Measurements from ENCODE around the gene CAPN7.

The CAPN7 gene

DNA sequence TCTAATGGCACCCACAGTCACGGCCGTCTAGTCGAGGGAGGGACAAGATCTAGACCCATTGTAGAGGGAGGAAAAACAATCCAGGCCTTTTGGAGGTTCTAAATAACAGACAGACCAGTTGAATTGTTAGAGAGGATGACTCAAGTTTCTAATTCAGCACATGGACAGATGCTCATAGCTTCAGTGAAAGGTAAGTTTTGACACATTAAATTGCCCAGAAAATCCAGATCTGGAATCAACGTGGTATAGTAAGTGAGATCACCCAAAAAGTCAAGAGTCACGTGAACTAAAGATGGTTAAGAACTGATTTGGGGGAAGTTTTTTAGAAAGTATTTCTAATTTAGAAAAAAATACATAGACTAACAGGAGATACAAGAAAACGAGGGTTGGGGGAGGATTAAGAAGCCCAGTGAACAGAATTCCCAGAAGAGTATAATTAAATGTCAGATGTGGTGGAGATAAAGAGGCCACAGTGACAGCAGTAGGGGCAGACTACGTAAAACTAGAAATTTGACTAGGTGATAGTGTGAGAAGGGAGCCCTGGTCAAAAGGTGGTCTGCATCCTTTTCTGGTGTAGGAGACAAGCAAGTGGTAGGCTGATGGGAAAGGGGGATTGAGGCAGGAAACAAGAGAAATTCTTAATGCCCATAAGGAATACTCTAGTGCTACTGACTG lies 47.1 kb downstream of the CAPN7 start:
- DNase-seq, result no peak
- Histone ChIP-seq H4K20me1 (ENCODE audit: insufficient read depth, low read length) (no peaks in the 10 kb centered on the region), H3K9me3 (replicated peaks; ENCODE audit: insufficient read depth, low read length) (no peaks in the 10 kb centered on the region), H3F3A (ENCODE audit: insufficient read depth, low read length) (no peaks in the 10 kb centered on the region), H3K9ac (ENCODE audit: low read length) (no peak overlapping the region), H3K27me3 (replicated peaks; ENCODE audit: insufficient read depth, low read length) (no peaks in the 10 kb centered on the region), H3K9me2 (replicated peaks; ENCODE audit: insufficient read depth, low read length) (no peaks in the 10 kb centered on the region), H3K79me2 (ENCODE audit: low read length) (no peaks in the 10 kb centered on the region), H3K4me1 (ENCODE audit: low read length) (no peaks in the 10 kb centered on the region), H2AFZ (ENCODE audit: low read length) (no peak overlapping the region), H3K27ac (ENCODE audit: low read length) (no peak overlapping the region), H3K4me3 (ENCODE audit: low read length) (no peak overlapping the region), H3K4me2 (ENCODE audit: low read depth, low read length) (no peak overlapping the region), H3K36me3 (replicated peaks; ENCODE audit: insufficient read depth, low read length) (peaks cover 10% of the 10 kb centered on the region)
- TF ChIP-seq, protein P1, sequence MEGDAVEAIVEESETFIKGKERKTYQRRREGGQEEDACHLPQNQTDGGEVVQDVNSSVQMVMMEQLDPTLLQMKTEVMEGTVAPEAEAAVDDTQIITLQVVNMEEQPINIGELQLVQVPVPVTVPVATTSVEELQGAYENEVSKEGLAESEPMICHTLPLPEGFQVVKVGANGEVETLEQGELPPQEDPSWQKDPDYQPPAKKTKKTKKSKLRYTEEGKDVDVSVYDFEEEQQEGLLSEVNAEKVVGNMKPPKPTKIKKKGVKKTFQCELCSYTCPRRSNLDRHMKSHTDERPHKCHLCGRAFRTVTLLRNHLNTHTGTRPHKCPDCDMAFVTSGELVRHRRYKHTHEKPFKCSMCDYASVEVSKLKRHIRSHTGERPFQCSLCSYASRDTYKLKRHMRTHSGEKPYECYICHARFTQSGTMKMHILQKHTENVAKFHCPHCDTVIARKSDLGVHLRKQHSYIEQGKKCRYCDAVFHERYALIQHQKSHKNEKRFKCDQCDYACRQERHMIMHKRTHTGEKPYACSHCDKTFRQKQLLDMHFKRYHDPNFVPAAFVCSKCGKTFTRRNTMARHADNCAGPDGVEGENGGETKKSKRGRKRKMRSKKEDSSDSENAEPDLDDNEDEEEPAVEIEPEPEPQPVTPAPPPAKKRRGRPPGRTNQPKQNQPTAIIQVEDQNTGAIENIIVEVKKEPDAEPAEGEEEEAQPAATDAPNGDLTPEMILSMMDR (IDR thresholded peaks at IDR 0.05; ENCODE audit: low read length), result no peak
- TF ChIP-seq EZH2phosphoT487 (IDR thresholded peaks at IDR 0.05; ENCODE audit: low read length), result no peak
- no peak for TF ChIP-seq EZH2 (optimal IDR thresholded peaks at IDR 0.05; ENCODE audit: low read depth, low read length)

DNA sequence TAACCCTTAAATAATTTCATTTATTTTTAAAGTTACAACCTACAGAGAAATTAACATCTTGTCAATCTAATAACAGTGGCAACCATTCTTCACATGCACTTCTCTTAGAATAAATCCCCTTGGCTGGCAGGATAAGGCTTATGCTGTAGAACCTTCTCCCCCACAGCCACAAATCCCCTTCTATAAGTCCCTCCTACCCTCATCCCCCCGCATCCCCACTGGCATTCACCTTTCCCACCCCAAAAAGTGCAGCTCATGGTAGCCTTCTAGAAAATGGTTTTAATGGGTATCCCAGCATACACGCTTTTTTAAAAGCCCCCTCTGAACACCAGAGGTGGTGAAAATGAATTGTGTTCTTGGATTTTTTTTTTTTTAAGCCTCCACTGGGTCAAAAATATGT lies 49.2 kb downstream of the CAPN7 start:
- Histone ChIP-seq H3F3A (ENCODE audit: insufficient read depth, low read length) (no peaks in the 10 kb centered on the region), H3K36me3 (replicated peaks; ENCODE audit: insufficient read depth, low read length) (peaks cover 10% of the 10 kb centered on the region)

DNA sequence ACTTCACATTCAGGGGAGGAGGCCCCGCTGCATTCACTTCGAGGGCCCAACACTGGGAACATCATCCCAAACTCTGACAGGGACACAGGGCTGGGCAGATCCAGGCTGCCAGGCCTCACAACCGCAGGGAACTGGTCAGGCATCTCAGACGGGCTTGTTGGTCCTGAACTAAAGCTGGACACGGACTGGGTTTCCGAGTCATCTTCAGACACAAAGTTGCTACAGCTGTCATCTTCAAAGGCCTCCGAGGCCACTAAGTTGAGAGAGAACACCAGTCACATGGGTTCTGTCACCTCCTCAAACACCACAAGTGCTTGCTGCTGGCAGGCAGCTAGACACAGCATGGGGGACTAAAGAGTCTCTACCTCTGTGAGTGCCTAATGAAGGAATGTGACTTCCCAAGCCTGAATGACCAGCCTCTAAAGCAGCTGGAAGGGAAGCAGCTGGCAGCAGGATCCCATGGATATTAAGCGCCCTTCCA lies 50.9 kb downstream of the CAPN7 start:
- Histone ChIP-seq H3F3A (ENCODE audit: insufficient read depth, low read length) (no peaks in the 10 kb centered on the region), H3K36me3 (replicated peaks; ENCODE audit: insufficient read depth, low read length) (peaks cover 4% of the 10 kb centered on the region), H3K4me2 (ENCODE audit: low read depth, low read length) (no peak overlapping the region), H3K9ac (ENCODE audit: low read length) (no peak overlapping the region), H2AFZ (ENCODE audit: low read length) (no peak overlapping the region), H3K9me3 (replicated peaks; ENCODE audit: insufficient read depth, low read length) (no peaks in the 10 kb centered on the region), H4K20me1 (ENCODE audit: insufficient read depth, low read length) (no peaks in the 10 kb centered on the region), H3K4me1 (ENCODE audit: low read length) (no peaks in the 10 kb centered on the region), H3K27me3 (replicated peaks; ENCODE audit: insufficient read depth, low read length) (no peaks in the 10 kb centered on the region), H3K4me3 (ENCODE audit: low read length) (no peak overlapping the region), H3K9me2 (replicated peaks; ENCODE audit: insufficient read depth, low read length) (no peaks in the 10 kb centered on the region), H3K27ac (ENCODE audit: low read length) (no peak overlapping the region), H3K79me2 (ENCODE audit: low read length) (no peaks in the 10 kb centered on the region)
- DNase-seq, result no peak
- TF ChIP-seq, protein P1 (IDR thresholded peaks at IDR 0.05; ENCODE audit: low read length), result no peak
- no peak for TF ChIP-seq EZH2phosphoT487 (IDR thresholded peaks at IDR 0.05; ENCODE audit: low read length)
- no peak for TF ChIP-seq EZH2 (optimal IDR thresholded peaks at IDR 0.05; ENCODE audit: low read depth, low read length)

More for the DNA sequence above, 49.2 kb downstream of the CAPN7 start:
- no peak for TF ChIP-seq EZH2 (optimal IDR thresholded peaks at IDR 0.05; ENCODE audit: low read depth, low read length)
- TF ChIP-seq EZH2phosphoT487 (IDR thresholded peaks at IDR 0.05; ENCODE audit: low read length), result no peak
- TF ChIP-seq, protein P1 (IDR thresholded peaks at IDR 0.05; ENCODE audit: low read length), result no peak
- Histone ChIP-seq H3K9ac (ENCODE audit: low read length) (no peak overlapping the region), H3K4me2 (ENCODE audit: low read depth, low read length) (no peak overlapping the region), H3K4me1 (ENCODE audit: low read length) (no peaks in the 10 kb centered on the region), H4K20me1 (ENCODE audit: insufficient read depth, low read length) (no peaks in the 10 kb centered on the region), H3K79me2 (ENCODE audit: low read length) (no peaks in the 10 kb centered on the region), H2AFZ (ENCODE audit: low read length) (no peak overlapping the region), H3K27me3 (replicated peaks; ENCODE audit: insufficient read depth, low read length) (no peaks in the 10 kb centered on the region), H3K27ac (ENCODE audit: low read length) (no peak overlapping the region), H3K9me3 (replicated peaks; ENCODE audit: insufficient read depth, low read length) (no peaks in the 10 kb centered on the region), H3K4me3 (ENCODE audit: low read length) (no peak overlapping the region), H3K9me2 (replicated peaks; ENCODE audit: insufficient read depth, low read length) (no peaks in the 10 kb centered on the region)
- DNase-seq, result no peak
